SJCRH30 (cell line): ENCODE results near the gene POLR2J. TPM values are rescaled to one million over a fixed set of nuclear protein-coding genes. Genes with fewer than 3 reads are reported as not detected.
A peak's percentile ranks its signal among the peaks of the same experiment; 100 is the strongest.
"Not testable (repeated sequence)": the region's sequence is repeated elsewhere in the genome, so short reads cannot be mapped to it uniquely, and the experiment has no call there.

Experiments used
- DNase-seq, 2 experiments: peaks; one replicate each; pipeline ENCODE4 v3.0.0-alpha.2; 2015 to 2020
- H3K27ac ChIP-seq: fragments of 250-450 bp; sonication (Bioruptor Pico); 2 replicates; pipeline ENCODE4 v1.5.1; 2020; ENCODE audit warnings: mild to moderate bottlenecking, moderate library complexity
- H3K27me3 ChIP-seq: fragments of 250-450 bp; sonication (Bioruptor Pico); 2 replicates; pipeline ENCODE4 v1.5.1; 2020; ENCODE audit warnings: mild to moderate bottlenecking, moderate library complexity
- H3K36me3 ChIP-seq: fragments of 250-450 bp; sonication (Bioruptor Pico); 2 replicates; pipeline ENCODE4 v1.5.1; 2020; ENCODE audit warnings: mild to moderate bottlenecking, moderate library complexity
- H3K4me1 ChIP-seq: fragments of 250-450 bp; sonication (Bioruptor Pico); 2 replicates; pipeline ENCODE4 v1.5.1; 2020; ENCODE audit warnings: mild to moderate bottlenecking, moderate library complexity
- H3K4me3 ChIP-seq: fragments of 250-450 bp; sonication (Bioruptor Pico); 2 replicates; pipeline ENCODE4 v1.5.1; 2020; ENCODE audit warnings: mild to moderate bottlenecking, moderate library complexity
- H3K9me3 ChIP-seq: fragments of 250-450 bp; sonication (Bioruptor Pico); replicated peaks from 2 replicates; pipeline ENCODE4 v1.5.1; 2020; ENCODE audit warnings: mild to moderate bottlenecking, moderate library complexity
- total RNA-seq: library from RNA; depleted of rRNA; stranded (reverse); fragments of >200 nt; shearing (Covaris generic); gene quantifications from 2 replicates; pipeline ENCODE4 v1.2.3, GENCODE V29; 2014; rRNA removed

The POLR2J gene
- total RNA-seq, result 70.1 and 73.2 TPM in 2 replicates

GRCh38 chr7:102478314-102479208 is at the start of gene POLR2J:
POLR2J (minus strand) TSS chr7:102478922; CDS start chr7:102478860, 62 bp downstream.
- not testable (repeated sequence) for H3K4me1 ChIP-seq, H3K36me3 ChIP-seq, H3K27me3 ChIP-seq, H3K9me3 ChIP-seq, H3K27ac ChIP-seq
- DNase-seq, result peak; percentile 74 to 77
- peak within 1 kb of the TSS; percentile 60 for H3K4me3 ChIP-seq

GRCh38 chr7:102527822-102528793 is 49.4 kb upstream of the POLR2J start:
- not testable (repeated sequence) for H3K27me3 ChIP-seq, H3K27ac ChIP-seq, H3K36me3 ChIP-seq, H3K4me3 ChIP-seq, DNase-seq, H3K4me1 ChIP-seq, H3K9me3 ChIP-seq

- not testable (repeated sequence) for H3K4me1 ChIP-seq, H3K9me3 ChIP-seq, DNase-seq, H3K36me3 ChIP-seq, H3K4me3 ChIP-seq, H3K27me3 ChIP-seq, H3K27ac ChIP-seq
Measured at GRCh38 chr7:102527182-102527581, 48.5 kb upstream of the POLR2J start.

GRCh38 chr7:102524803-102525202 is 46.1 kb upstream of the POLR2J start:
- not testable (repeated sequence) for H3K9me3 ChIP-seq, H3K4me3 ChIP-seq, DNase-seq, H3K27me3 ChIP-seq, H3K4me1 ChIP-seq, H3K27ac ChIP-seq, H3K36me3 ChIP-seq

- H3K4me1 ChIP-seq, H3K27me3 ChIP-seq, DNase-seq, H3K27ac ChIP-seq, H3K4me3 ChIP-seq, H3K36me3 ChIP-seq, H3K9me3 ChIP-seq: not testable (repeated sequence)
Measured at GRCh38 chr7:102520797-102521196, 42.1 kb upstream of the POLR2J start.

- not testable (repeated sequence) for H3K36me3 ChIP-seq, H3K27me3 ChIP-seq, H3K27ac ChIP-seq, H3K4me1 ChIP-seq, H3K9me3 ChIP-seq, H3K4me3 ChIP-seq
- DNase-seq, result peak; percentile 11 to 42
Measured at GRCh38 chr7:102517550-102518147, 38.9 kb upstream of the POLR2J start, which contains the start of gene RASA4B. RASA4B (minus strand) TSS chr7:102517777; CDS start chr7:102517710, 67 bp downstream.

GRCh38 chr7:102516951-102517350 is 38.2 kb upstream of the POLR2J start:
- H3K27ac ChIP-seq, DNase-seq, H3K9me3 ChIP-seq, H3K4me1 ChIP-seq, H3K4me3 ChIP-seq, H3K27me3 ChIP-seq, H3K36me3 ChIP-seq: not testable (repeated sequence)

GRCh38 chr7:102515889-102516288 is 37.2 kb upstream of the POLR2J start:
- not testable (repeated sequence) for DNase-seq, H3K4me3 ChIP-seq, H3K27me3 ChIP-seq, H3K27ac ChIP-seq, H3K9me3 ChIP-seq, H3K4me1 ChIP-seq, H3K36me3 ChIP-seq

GRCh38 chr7:102514881-102515721 is 36.4 kb upstream of the POLR2J start:
- H3K27ac ChIP-seq, H3K9me3 ChIP-seq, H3K27me3 ChIP-seq, DNase-seq, H3K4me3 ChIP-seq, H3K4me1 ChIP-seq, H3K36me3 ChIP-seq: not testable (repeated sequence)

- not testable (repeated sequence) for H3K4me3 ChIP-seq, H3K27me3 ChIP-seq, H3K4me1 ChIP-seq, H3K9me3 ChIP-seq, H3K27ac ChIP-seq, H3K36me3 ChIP-seq
- DNase-seq, result peak; percentile 34 to 49
Measured at GRCh38 chr7:102512642-102513221, 34.0 kb upstream of the POLR2J start.

- not testable (repeated sequence) for H3K27ac ChIP-seq, H3K27me3 ChIP-seq, H3K9me3 ChIP-seq, H3K4me3 ChIP-seq, DNase-seq, H3K4me1 ChIP-seq, H3K36me3 ChIP-seq
Measured at GRCh38 chr7:102511860-102512522, 33.3 kb upstream of the POLR2J start.

GRCh38 chr7:102510575-102510974 is 31.9 kb upstream of the POLR2J start:
- not testable (repeated sequence) for H3K36me3 ChIP-seq, H3K4me3 ChIP-seq, H3K4me1 ChIP-seq, H3K27me3 ChIP-seq, H3K9me3 ChIP-seq, DNase-seq, H3K27ac ChIP-seq

- not testable (repeated sequence) for H3K4me1 ChIP-seq
Measured at GRCh38 chr7:102507410-102508088, 28.8 kb upstream of the POLR2J start.

More at GRCh38 chr7:102507410-102508088, 28.8 kb upstream of the POLR2J start:
- H3K36me3 ChIP-seq, H3K4me3 ChIP-seq, H3K27ac ChIP-seq, H3K9me3 ChIP-seq, H3K27me3 ChIP-seq: not testable (repeated sequence)
- peak in 1 of 2 experiments; percentile 26 for DNase-seq
